ENCODE data around the gene BBLN. TPM values are rescaled to one million over a fixed set of nuclear protein-coding genes. Genes with fewer than 3 reads are reported as not detected.

Gene BBLN
- total and polyA plus RNA-seq, 2 of the 4 experiments (the other 2 are of a cell fraction): 25.1 to 103 TPM

GRCh38 chr9:128208386-128208785 lies 48.3 kb downstream of the BBLN start:
- H2BK20ac ChIP-seq (ENCODE audit: low read depth, low read length): no peak overlapping the region
- H3K9me1 ChIP-seq (ENCODE audit: insufficient read depth, low read length): no peaks in the 10 kb centered on the region; the same call in 1 of the 2 replicates
- H3K9ac ChIP-seq (ENCODE audit: low read depth, low read length): no peak overlapping the region
- no peaks in the 10 kb centered on the region for H3K9me3 ChIP-seq (ENCODE audit: control insufficient read depth, insufficient read depth, low read length)
- no peaks in the 10 kb centered on the region for H3K27me3 ChIP-seq (ENCODE audit: control insufficient read depth, insufficient read depth, low read length)
- H2AK5ac ChIP-seq (ENCODE audit: low read depth, low read length): no peak overlapping the region
- DNase-seq (no peak), ATAC-seq (ENCODE audit: low read depth) (no peak)
- TF ChIP-seq RFX5 (IDR thresholded peaks at IDR 0.05; ENCODE audit: low read depth, low read length) (no peak), MAZ (IDR thresholded peaks at IDR 0.05; ENCODE audit: borderline replicate concordance, low read depth, low read length) (no peak), POLR2A (IDR thresholded peaks at IDR 0.05; ENCODE audit: low read depth, low read length) (no peak), MAFK (IDR thresholded peaks at IDR 0.05; ENCODE audit: low read depth, low read length) (no peak), SMC3 (IDR thresholded peaks at IDR 0.05; ENCODE audit: low read depth, low read length) (no peak), BHLHE40 (IDR thresholded peaks at IDR 0.05; ENCODE audit: low read depth, low read length) (no peak), MXI1 (IDR thresholded peaks at IDR 0.05; ENCODE audit: borderline replicate concordance, low read depth, low read length) (no peak), CEBPB (IDR thresholded peaks at IDR 0.05; ENCODE audit: low read depth, low read length) (no peak), RAD21 (IDR thresholded peaks at IDR 0.05; ENCODE audit: low read length) (no peak), CHD1 (IDR thresholded peaks at IDR 0.05; ENCODE audit: low read depth, low read length) (no peak), RCOR1 (IDR thresholded peaks at IDR 0.05; ENCODE audit: insufficient replicate concordance, low read length) (no peak)
- TF ChIP-seq, protein P1, sequence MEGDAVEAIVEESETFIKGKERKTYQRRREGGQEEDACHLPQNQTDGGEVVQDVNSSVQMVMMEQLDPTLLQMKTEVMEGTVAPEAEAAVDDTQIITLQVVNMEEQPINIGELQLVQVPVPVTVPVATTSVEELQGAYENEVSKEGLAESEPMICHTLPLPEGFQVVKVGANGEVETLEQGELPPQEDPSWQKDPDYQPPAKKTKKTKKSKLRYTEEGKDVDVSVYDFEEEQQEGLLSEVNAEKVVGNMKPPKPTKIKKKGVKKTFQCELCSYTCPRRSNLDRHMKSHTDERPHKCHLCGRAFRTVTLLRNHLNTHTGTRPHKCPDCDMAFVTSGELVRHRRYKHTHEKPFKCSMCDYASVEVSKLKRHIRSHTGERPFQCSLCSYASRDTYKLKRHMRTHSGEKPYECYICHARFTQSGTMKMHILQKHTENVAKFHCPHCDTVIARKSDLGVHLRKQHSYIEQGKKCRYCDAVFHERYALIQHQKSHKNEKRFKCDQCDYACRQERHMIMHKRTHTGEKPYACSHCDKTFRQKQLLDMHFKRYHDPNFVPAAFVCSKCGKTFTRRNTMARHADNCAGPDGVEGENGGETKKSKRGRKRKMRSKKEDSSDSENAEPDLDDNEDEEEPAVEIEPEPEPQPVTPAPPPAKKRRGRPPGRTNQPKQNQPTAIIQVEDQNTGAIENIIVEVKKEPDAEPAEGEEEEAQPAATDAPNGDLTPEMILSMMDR (conservative IDR thresholded peaks at IDR 0.05; ENCODE audit: low read depth, low read length): no peak
- TF ChIP-seq, protein P2, sequence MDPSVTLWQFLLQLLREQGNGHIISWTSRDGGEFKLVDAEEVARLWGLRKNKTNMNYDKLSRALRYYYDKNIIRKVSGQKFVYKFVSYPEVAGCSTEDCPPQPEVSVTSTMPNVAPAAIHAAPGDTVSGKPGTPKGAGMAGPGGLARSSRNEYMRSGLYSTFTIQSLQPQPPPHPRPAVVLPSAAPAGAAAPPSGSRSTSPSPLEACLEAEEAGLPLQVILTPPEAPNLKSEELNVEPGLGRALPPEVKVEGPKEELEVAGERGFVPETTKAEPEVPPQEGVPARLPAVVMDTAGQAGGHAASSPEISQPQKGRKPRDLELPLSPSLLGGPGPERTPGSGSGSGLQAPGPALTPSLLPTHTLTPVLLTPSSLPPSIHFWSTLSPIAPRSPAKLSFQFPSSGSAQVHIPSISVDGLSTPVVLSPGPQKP (IDR thresholded peaks at IDR 0.05; ENCODE audit: borderline replicate concordance, low read depth, low read length): no peak
- BruUV-seq (replicated peaks): no TSS peak
- H3K18ac ChIP-seq (ENCODE audit: low read depth, low read length): no peak overlapping the region
- no peak overlapping the region for H3K4me3 ChIP-seq (ENCODE audit: insufficient read depth, low read depth, low read length)
- no peak overlapping the region for H2BK15ac ChIP-seq (ENCODE audit: low read depth, low read length)
- H3K4me1 ChIP-seq (ENCODE audit: control insufficient read depth, insufficient read depth, low read length): peaks cover 2% of the 10 kb centered on the region; the same call in 1 of the 2 replicates
- dilution Hi-C loops (cut with HindIII; ENCODE audit: low sequenced_read_pairs, unreplicated experiment) (no loop called here), in situ Hi-C loops (cut with MboI; ENCODE audit: low sequenced_read_pairs) (no loop called here), intact Hi-C loops (cut with micrococcal nuclease) (no loop called here)
- no peak overlapping the region for H3K56ac ChIP-seq (ENCODE audit: extremely low read depth, insufficient read depth, low read length)
- CTCF ChIA-PET: no interaction called here
- H3K14ac ChIP-seq (replicated peaks; ENCODE audit: low read depth, low read length): no peak overlapping the region
- peaks cover 0 to 4% of the 10 kb centered on the region in 2 experiments; a peak in 1 of 4 replicates for H3K79me1 ChIP-seq (ENCODE audit: low read depth in 1 of 2, low read length in 2 of 2)
- H3K27ac ChIP-seq (ENCODE audit: insufficient read depth, low read length): no peak overlapping the region
- no peak overlapping the region for H3K4ac ChIP-seq (ENCODE audit: low read depth, low read length)
- POLR2A ChIA-PET (ENCODE audit: unreplicated experiment): no interaction called here
- H4K8ac ChIP-seq (ENCODE audit: low read depth in 2 of 2, low read length in 2 of 2): no peak overlapping the region
- H3K36me3 ChIP-seq (ENCODE audit: control insufficient read depth, insufficient read depth, low read length): no peaks in the 10 kb centered on the region
- H2BK120ac ChIP-seq (ENCODE audit: low read depth, low read length): no peak overlapping the region
- H2AK9ac ChIP-seq (replicated peaks; ENCODE audit: low read depth, low read length, poor library complexity): no peak overlapping the region
- no peak overlapping the region for H4K5ac ChIP-seq (ENCODE audit: low read depth, low read length)
- no peak overlapping the region for H2BK5ac ChIP-seq (ENCODE audit: low read depth, low read length, poor library complexity, severe bottlenecking)
- H2AFZ ChIP-seq (replicated peaks; ENCODE audit: low read length, poor library complexity): no peak overlapping the region
- H3K4me2 ChIP-seq (ENCODE audit: low read depth, low read length): no peak overlapping the region
- H3K23ac ChIP-seq (ENCODE audit: low read depth, low read length): no peak overlapping the region
- 98% methylated on average over 4 of the region's 7 CpGs; no CpG with 5 or more reads in 1 of the 2 experiments for WGBS, 2 experiments (ENCODE audit: extremely low coverage in 2 of 2, insufficient read length in 1 of 2)
- no peak overlapping the region for H4K91ac ChIP-seq (ENCODE audit: insufficient read depth, low read depth, low read length)
- H4K20me1 ChIP-seq (ENCODE audit: insufficient read depth, low read length): no peaks in the 10 kb centered on the region
